Right lobe of liver (tissue), 6 donors: ENCODE results near the gene PPDPF. TPM values are rescaled to one million over a fixed set of nuclear protein-coding genes. Genes with fewer than 3 reads are reported as not detected.

Experiments
- ATAC-seq, 4 donors: fragments of 200-7000 bp; cut with Tn5 transposase; one replicate each; pipeline ENCODE4 v1.9.1; 2020; ENCODE audit warnings: mild to moderate bottlenecking in 4 of 4, moderate library complexity in 4 of 4
- DNase-seq, 3 donors: peaks; one replicate each; pipeline ENCODE4 v3.0.0-alpha.2; 2020
- H3K27ac ChIP-seq, 3 donors: fragments of 200-600 bp; one replicate each; pipeline ENCODE4 v1.8.0; 2022
- H3K27me3 ChIP-seq, 2 donors: fragments of 200-600 bp; one replicate each; pipeline ENCODE4 v1.8.0; 2022
- H3K36me3 ChIP-seq, 4 donors: fragments of 200-600 bp; sonication (generic) in 1 of 4; one replicate each; pipeline versions ENCODE4 v1.5.1 to v1.8.0; 2017 to 2022; ENCODE audit warnings: control low read depth in 1 of 4
- H3K4me1 ChIP-seq, 4 donors: fragments of 200-600 bp; sonication (generic) in 1 of 4; one replicate each; pipeline versions ENCODE4 v1.5.1 to v1.8.0; 2017 to 2022; ENCODE audit warnings: control low read depth in 1 of 4
- H3K4me3 ChIP-seq, 3 donors: fragments of 200-600 bp; one replicate each; pipeline ENCODE4 v1.8.0; 2022
- H3K9me3 ChIP-seq, 4 donors: fragments of 200-600 bp; sonication (generic) in 1 of 4; one replicate each; pipeline versions ENCODE4 v1.5.1 to v1.8.0; 2017 to 2022; ENCODE audit warnings: control low read depth in 1 of 4
- CTCF ChIP-seq, 4 donors: fragments of 200-600 bp in 3 of 4; fragments of 450-650 bp in 1 of 4; IDR thresholded peaks; one replicate each; pipeline versions ENCODE4 v1.5.1 to v1.8.0; 2016 to 2022; ENCODE audit warnings: antibody characterized with exemption in 4 of 4, mild to moderate bottlenecking in 2 of 4
- POLR2A ChIP-seq: fragments of 450-650 bp; IDR thresholded peaks from one replicate; pipeline ENCODE4 v1.6.1; 2017; ENCODE audit warnings: antibody characterized with exemption, mild to moderate bottlenecking
- WGBS: methylation state at CpG from one replicate; pipeline ENCODE4 v1.1.6; 2018; ENCODE audit warnings: low coverage, low lambda C conversion rate; ENCODE audit not compliant: insufficient coverage; ENCODE audit errors: missing lambda C conversion rate; 5-methylcytosine and 5-hydroxymethylcytosine counted together
- intact Hi-C, 2 donors: fragments of 100-400 bp; cut with DNase I; formaldehyde crosslinking; loops; one replicate each; pipeline versions ENCODE4 v1.11.2 to v1.14.1; 2022
- total RNA-seq, 6 experiments: library from RNA; depleted of rRNA in 2 of 6; stranded (reverse); fragments of >200 nt in 2 of 6; fragmentation: NEBNext Ultra II Directional in 3 of 6; extraction: Animal tissue kit (Norgen Biotek cat#: 25700) in 3 of 6; gene quantifications; one replicate each; pipeline versions ENCODE4 v1.1.0 to v1.2.4, GENCODE V29; 2016 to 2023
- donor health status: DM: no; HTN: yes; CAD: no.
- donor health status: DM: no; HTN: no; CAD: no.
- donor health status: DM: no; HTN: no; CAD: no.
- donor health status: DM: no; HTN: yes; CAD: no.
- donor health status: DM: no; HTN: yes; CAD: no.

PPDPF gene
- total RNA-seq, 6 experiments from 2014 or later, result 50.2 to 99.4 (median 76.7) TPM

- intact Hi-C loops, result no loop called here
- TF ChIP-seq POLR2A, result no peak
- H3K27ac ChIP-seq, result no peak overlapping the region
- no peaks in the 10 kb centered on the region for H3K4me1 ChIP-seq
- WGBS, result 60% methylated on average over 3 of the region's 12 CpGs
- H3K9me3 ChIP-seq, result no peaks in the 10 kb centered on the region
- H3K27me3 ChIP-seq, result no peaks in the 10 kb centered on the region
- no peaks in the 10 kb centered on the region for H3K36me3 ChIP-seq
- ATAC-seq (no peak), DNase-seq (no peak)
- no peak overlapping the region for H3K4me3 ChIP-seq
These were observed 36.7 kb upstream of the PPDPF start for GRCh38 chr20:63483834-63484233.

- DNase-seq (no peak), ATAC-seq (no peak)
- H3K27ac ChIP-seq, result no peak overlapping the region
- H3K4me3 ChIP-seq, result no peak overlapping the region
- TF ChIP-seq CTCF (IDR thresholded peaks at IDR 0.05) (no peak), POLR2A (no peak)
- intact Hi-C loops, result no loop called here
- H3K27me3 ChIP-seq, result no peaks in the 10 kb centered on the region
- H3K9me3 ChIP-seq, result no peaks in the 10 kb centered on the region
- no peaks in the 10 kb centered on the region for H3K36me3 ChIP-seq
- no peaks in the 10 kb centered on the region for H3K4me1 ChIP-seq
- WGBS, result 40% methylated on average over 1 of the region's 17 CpGs
These were observed 36.3 kb upstream of the PPDPF start for GRCh38 chr20:63484236-63484635.

- no peaks in the 10 kb centered on the region for H3K4me1 ChIP-seq
- no peak overlapping the region for H3K4me3 ChIP-seq
- no peaks in the 10 kb centered on the region for H3K36me3 ChIP-seq
- TF ChIP-seq CTCF (IDR thresholded peaks at IDR 0.05) (no peak), POLR2A (no peak)
- no peaks in the 10 kb centered on the region for H3K27me3 ChIP-seq
- 35% methylated on average over 8 of the region's 18 CpGs for WGBS
- no peaks in the 10 kb centered on the region for H3K9me3 ChIP-seq
- ATAC-seq, result no peak
- no peak overlapping the region for H3K27ac ChIP-seq
- DNase-seq, result no peak
- intact Hi-C loops, result no loop called here
These were observed 35.7 kb upstream of the PPDPF start for GRCh38 chr20:63484651-63485403.

GRCh38 chr20:63486300-63486855 is 34.2 kb upstream of the PPDPF start:
- Histone ChIP-seq H3K4me3 (no peak overlapping the region), H3K27ac (no peak overlapping the region), H3K4me1 (no peaks in the 10 kb centered on the region), H3K9me3 (no peaks in the 10 kb centered on the region), H3K27me3 (no peaks in the 10 kb centered on the region), H3K36me3 (no peaks in the 10 kb centered on the region)
- DNase-seq (no peak), ATAC-seq (no peak)
- no peak for TF ChIP-seq CTCF (IDR thresholded peaks at IDR 0.05)
- no peak for TF ChIP-seq POLR2A
- WGBS, result no CpG with 5 or more reads among the region's 17 CpGs
- intact Hi-C loops, result no loop called here

GRCh38 chr20:63487116-63487764 is 33.3 kb upstream of the PPDPF start:
- no peak overlapping the region for H3K27ac ChIP-seq
- no peaks in the 10 kb centered on the region for H3K36me3 ChIP-seq
- no peaks in the 10 kb centered on the region for H3K9me3 ChIP-seq
- H3K27me3 ChIP-seq, result no peaks in the 10 kb centered on the region
- 47% methylated on average over 5 of the region's 14 CpGs for WGBS
- no peak for TF ChIP-seq POLR2A
- H3K4me1 ChIP-seq, result no peaks in the 10 kb centered on the region
- intact Hi-C loops, result no loop called here
- no peak for ATAC-seq
- H3K4me3 ChIP-seq, result no peak overlapping the region
- no peak for DNase-seq
